Vagina (tissue), 2 donors: ENCODE measurements around the gene MAD1L1. TPM values are rescaled to one million over a fixed set of nuclear protein-coding genes. Genes with fewer than 3 reads are reported as not detected.

ENCODE experiments used
- DNase-seq, 2 donors: peaks; one replicate each; pipeline ENCODE4 v3.0.0-alpha.2; 2017; ENCODE audit errors: extremely low spot score in 2 of 2
- H3K27ac ChIP-seq: fragments of 200-600 bp; sonication (generic); one replicate; pipeline ENCODE4 v1.5.1; 2019
- H3K27me3 ChIP-seq: fragments of 200-600 bp; sonication (generic); one replicate; pipeline ENCODE4 v1.5.1; 2019
- H3K36me3 ChIP-seq, 2 donors: fragments of 200-600 bp; sonication (generic); one replicate each; pipeline ENCODE4 v1.5.1; 2017 to 2019
- H3K4me1 ChIP-seq: fragments of 200-600 bp; sonication (generic); one replicate; pipeline ENCODE4 v1.5.1; 2019
- H3K4me3 ChIP-seq, 2 donors: fragments of 200-600 bp; sonication (generic); 1 replicate in 1 of 2; 2 replicates in 1 of 2; pipeline ENCODE4 v1.5.1; 2016 to 2019
- H3K9me3 ChIP-seq: fragments of 200-600 bp; sonication (generic); one replicate; pipeline ENCODE4 v1.5.1; 2019
- CTCF ChIP-seq, 3 experiments: fragments of 450-650 bp in 2 of 3; fragments of 200-600 bp in 1 of 3; sonication (generic) in 1 of 3; IDR thresholded peaks; one replicate each; pipeline ENCODE4 v1.5.1; 2017 to 2019; ENCODE audit warnings: antibody characterized with exemption in 3 of 3, mild to moderate bottlenecking in 2 of 3, moderate library complexity in 2 of 3
- POLR2A ChIP-seq, 2 donors: fragments of 450-650 bp; IDR thresholded peaks; one replicate each; pipeline ENCODE4 v1.6.1; 2017; ENCODE audit warnings: antibody characterized with exemption in 2 of 2, mild to moderate bottlenecking in 2 of 2, moderate library complexity in 2 of 2
- POLR2AphosphoS5 ChIP-seq, 2 donors: sonication (generic); formaldehyde crosslinking; IDR thresholded peaks; one replicate each; pipeline ENCODE4 v1.9.0; 2017; ENCODE audit warnings: antibody characterized with exemption in 2 of 2, mild to moderate bottlenecking in 2 of 2, low read depth in 1 of 2; ENCODE audit not compliant: insufficient read depth in 1 of 2
- intact Hi-C: fragments of 100-400 bp; cut with DNase I; formaldehyde crosslinking; loops from one replicate; pipeline ENCODE4 v1.15.1; 2023
- total RNA-seq: library from RNA; depleted of rRNA; stranded (reverse); fragments of >200 nt; gene quantifications from one replicate; pipeline ENCODE4 v1.2.3, GENCODE V29; 2016

MAD1L1 gene
- total RNA-seq, 1 donor from 2014 or later = 62.4 TPM

DNA sequence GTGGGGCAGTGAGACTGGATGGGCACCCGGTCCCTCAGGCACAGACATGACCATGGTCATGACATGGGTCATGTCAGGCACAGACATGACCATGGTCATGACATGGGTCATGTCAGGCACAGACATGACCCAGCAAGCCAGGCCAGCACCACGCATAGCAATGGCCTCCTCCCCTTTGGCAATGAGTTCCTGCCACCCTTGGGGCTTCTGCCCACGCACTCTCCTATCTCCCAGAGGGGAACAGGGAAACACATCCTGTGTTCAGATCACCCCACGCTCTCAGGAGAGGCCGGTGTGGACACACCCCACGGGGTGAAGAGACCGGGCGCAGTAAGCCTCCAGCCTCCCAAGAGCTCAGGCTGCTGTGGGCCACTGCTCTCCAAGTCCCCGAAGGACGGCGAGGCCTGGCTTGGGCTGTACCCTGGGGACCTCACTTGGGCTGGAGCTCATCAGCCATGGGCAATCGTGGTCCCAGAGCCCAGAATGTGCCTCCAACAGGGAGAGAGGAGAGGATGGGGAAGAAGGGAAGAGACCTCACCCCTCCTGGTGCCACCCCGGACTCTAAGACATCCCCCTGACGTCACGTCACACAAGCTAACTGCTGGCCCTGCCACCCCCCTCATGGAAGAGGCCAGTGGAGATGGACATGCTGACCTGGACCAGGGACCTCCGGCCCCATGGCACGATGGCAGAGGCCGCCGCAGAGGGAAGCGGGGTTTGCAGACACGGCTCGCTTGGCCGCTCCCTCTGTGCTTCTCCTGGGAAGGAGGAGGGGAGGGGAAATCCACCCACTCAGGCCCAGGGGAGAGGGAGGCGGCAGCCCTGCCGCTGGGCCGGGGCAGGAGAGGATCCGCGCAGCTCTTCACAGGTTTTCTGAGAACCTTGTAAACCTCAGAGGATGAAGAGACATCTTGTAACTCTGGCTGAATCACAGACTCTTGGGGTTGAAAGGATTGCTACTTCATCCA is 293.0 kb downstream of the MAD1L1 start:
- no peak for DNase-seq
- H3K27ac ChIP-seq = peak overlapping the region; percentile 71
- no peak for TF ChIP-seq POLR2AphosphoS5 (IDR thresholded peaks at IDR 0.05; ENCODE audit: insufficient read depth in 1 of 2, low read depth in 1 of 2)
- intact Hi-C loops = no loop called here
- H3K36me3 ChIP-seq = no peaks in the 10 kb centered on the region
- H3K4me1 ChIP-seq = peaks cover 24% of the 10 kb centered on the region
- no peaks in the 10 kb centered on the region for H3K27me3 ChIP-seq
- peak overlapping the region; percentile 23 to 30 for H3K4me3 ChIP-seq
- no peaks in the 10 kb centered on the region for H3K9me3 ChIP-seq

DNA sequence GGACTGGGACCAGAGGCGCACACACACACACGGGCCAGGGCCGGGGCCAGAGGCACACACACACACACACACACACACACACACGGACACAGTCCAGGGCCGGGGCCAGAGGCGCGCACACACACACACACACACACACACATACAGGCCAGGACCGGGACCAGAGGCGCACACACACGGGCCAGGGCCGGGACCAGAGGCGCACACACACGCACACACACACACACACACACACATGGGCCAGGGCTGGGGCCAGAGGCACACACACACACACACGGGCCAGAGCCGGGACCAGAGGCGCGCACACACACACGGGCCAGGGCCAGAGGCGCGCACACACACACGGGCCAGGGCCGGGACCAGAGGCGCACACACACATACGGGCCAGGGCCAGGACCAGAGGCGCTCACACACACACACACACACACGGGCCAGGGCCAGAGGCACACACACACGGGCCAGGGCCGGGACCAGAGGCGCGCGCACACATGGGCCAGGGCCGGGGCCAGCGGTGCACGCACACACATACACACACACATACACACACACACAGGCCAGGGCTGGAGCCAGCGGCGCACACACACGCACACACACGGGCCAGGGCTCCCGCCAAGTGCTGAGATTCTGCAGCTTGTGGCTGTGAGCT is 293.8 kb downstream of the MAD1L1 start:
- peak overlapping the region in 1 of 2 donors; percentile 30 for H3K4me3 ChIP-seq
- TF ChIP-seq POLR2AphosphoS5 (IDR thresholded peaks at IDR 0.05; ENCODE audit: insufficient read depth in 1 of 2, low read depth in 1 of 2) = no peak
- no peak for TF ChIP-seq CTCF (IDR thresholded peaks at IDR 0.05)
- no peak for TF ChIP-seq POLR2A (IDR thresholded peaks at IDR 0.05)
- intact Hi-C loops = no loop called here

GRCh38 chr7:1937252-1937605 is 295.5 kb downstream of the MAD1L1 start:
- TF ChIP-seq CTCF (IDR thresholded peaks at IDR 0.05) (no peak), POLR2A (IDR thresholded peaks at IDR 0.05) (no peak), POLR2AphosphoS5 (IDR thresholded peaks at IDR 0.05; ENCODE audit: insufficient read depth in 1 of 2, low read depth in 1 of 2) (no peak)
- Histone ChIP-seq H3K4me3 (no peak overlapping the region), H3K36me3 (no peaks in the 10 kb centered on the region), H3K27ac (no peak overlapping the region), H3K9me3 (no peaks in the 10 kb centered on the region), H3K4me1 (peaks cover 24% of the 10 kb centered on the region), H3K27me3 (no peaks in the 10 kb centered on the region)
- intact Hi-C loops = no loop called here
- DNase-seq = no peak

More for the DNA sequence above, 293.8 kb downstream of the MAD1L1 start:
- H3K27me3 ChIP-seq = no peaks in the 10 kb centered on the region
- H3K36me3 ChIP-seq = no peaks in the 10 kb centered on the region
- no peaks in the 10 kb centered on the region for H3K9me3 ChIP-seq
- DNase-seq = no peak
- H3K27ac ChIP-seq = peak overlapping the region; percentile 71
- peaks cover 24% of the 10 kb centered on the region for H3K4me1 ChIP-seq

DNA sequence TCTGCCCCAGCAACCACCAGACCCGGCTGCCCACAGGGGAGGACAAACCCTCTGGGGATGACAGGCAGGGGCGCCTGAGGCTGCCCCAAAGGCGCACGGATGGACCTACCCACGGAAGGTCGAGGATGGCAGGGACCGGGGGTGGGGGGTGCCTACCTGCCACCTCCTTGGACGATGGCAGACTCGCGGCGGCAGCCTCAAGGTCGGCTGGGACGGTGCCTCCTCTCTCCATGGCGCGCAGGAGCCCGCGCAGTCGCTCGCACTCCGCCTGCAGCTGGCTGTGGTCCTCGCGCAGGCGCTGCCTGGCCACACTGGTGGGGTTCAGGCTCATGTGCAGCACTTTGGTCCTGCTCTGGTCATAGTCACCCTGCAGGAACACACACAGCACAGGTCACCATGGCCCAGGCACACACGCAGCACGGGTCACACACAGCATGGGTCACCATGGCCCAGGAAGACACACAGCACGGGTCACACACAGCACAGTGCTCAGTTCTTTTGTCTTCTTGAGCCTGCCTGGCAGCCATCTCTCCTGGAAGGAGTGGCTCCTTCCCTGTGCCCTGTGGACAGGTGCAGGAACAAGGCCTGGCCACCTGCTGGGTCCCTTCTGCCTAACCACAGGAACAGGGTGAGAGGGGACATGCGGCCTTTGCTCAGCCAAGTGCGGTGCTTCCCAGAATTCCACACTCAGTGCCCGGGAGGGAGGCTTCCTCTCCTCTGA is 296.1 kb downstream of the MAD1L1 start:
- TF ChIP-seq CTCF (IDR thresholded peaks at IDR 0.05) (no peak), POLR2AphosphoS5 (IDR thresholded peaks at IDR 0.05; ENCODE audit: insufficient read depth in 1 of 2, low read depth in 1 of 2) (no peak), POLR2A (IDR thresholded peaks at IDR 0.05) (no peak)
- DNase-seq = no peak
- no peaks in the 10 kb centered on the region for H3K36me3 ChIP-seq
- H3K9me3 ChIP-seq = no peaks in the 10 kb centered on the region
- intact Hi-C loops = no loop called here
- H3K27me3 ChIP-seq = no peaks in the 10 kb centered on the region
- no peak overlapping the region for H3K27ac ChIP-seq
- no peak overlapping the region for H3K4me3 ChIP-seq
- H3K4me1 ChIP-seq = peaks cover 29% of the 10 kb centered on the region

DNA sequence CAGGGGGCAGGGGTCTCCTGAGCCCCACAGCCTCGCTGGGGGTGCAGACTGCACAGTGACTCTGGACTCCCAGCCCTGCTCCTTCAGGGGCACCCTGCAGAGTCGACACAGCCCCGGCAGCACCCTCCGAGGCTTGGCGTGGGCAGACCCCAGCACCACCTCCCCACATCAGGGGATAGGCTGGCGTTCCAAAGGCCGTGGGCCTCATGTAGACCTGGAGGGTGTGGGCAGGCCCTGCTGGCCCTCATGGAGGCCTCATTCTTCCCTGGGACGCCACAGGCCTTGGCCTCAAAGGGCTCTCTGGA is 296.8 kb downstream of the MAD1L1 start:
- intact Hi-C loops = no loop called here

More for the DNA sequence above, 296.8 kb downstream of the MAD1L1 start:
- Histone ChIP-seq H3K9me3 (no peaks in the 10 kb centered on the region), H3K4me1 (peaks cover 31% of the 10 kb centered on the region), H3K4me3 (no peak overlapping the region), H3K27ac (no peak overlapping the region), H3K27me3 (no peaks in the 10 kb centered on the region), H3K36me3 (no peaks in the 10 kb centered on the region)
- DNase-seq = no peak
- no peak for TF ChIP-seq POLR2A (IDR thresholded peaks at IDR 0.05)
- TF ChIP-seq POLR2AphosphoS5 (IDR thresholded peaks at IDR 0.05; ENCODE audit: insufficient read depth in 1 of 2, low read depth in 1 of 2) = no peak
- TF ChIP-seq CTCF (IDR thresholded peaks at IDR 0.05) = no peak
